Measurements from ENCODE around the gene TXNDC2.
"Not testable (repeated sequence)": the region's sequence is repeated elsewhere in the genome, so short reads cannot be mapped to it uniquely, and the experiment has no call there.

The TXNDC2 gene

GRCh38 chr18:9850309-9850708 is 35.5 kb upstream of the TXNDC2 start:
- H3K4me1 ChIP-seq (ENCODE audit: control insufficient read depth in 1 of 2, insufficient read depth in 2 of 2, low read length in 2 of 2): peaks cover 0 to 6% of the 10 kb centered on the region in 2 donors
- H3K9me3 ChIP-seq (ENCODE audit: control insufficient read depth in 1 of 2, low read length in 2 of 2): no peaks in the 10 kb centered on the region
- no peaks in the 10 kb centered on the region for H3K36me3 ChIP-seq (ENCODE audit: control insufficient read depth in 1 of 2, insufficient read depth in 2 of 2, low read length in 2 of 2)
- no peak overlapping the region for H3K4me3 ChIP-seq (ENCODE audit: low read depth in 1 of 2, low read length in 2 of 2)
- H3K27me3 ChIP-seq (ENCODE audit: low read depth, low read length): no peaks in the 10 kb centered on the region
- no peak overlapping the region for H3K27ac ChIP-seq (ENCODE audit: low read length)

- Histone ChIP-seq H3K27ac (ENCODE audit: low read length) (no peak overlapping the region), H3K9me3 (ENCODE audit: control insufficient read depth in 1 of 2, low read length in 2 of 2) (no peaks in the 10 kb centered on the region), H3K4me3 (ENCODE audit: low read depth in 1 of 2, low read length in 2 of 2) (no peak overlapping the region), H3K27me3 (ENCODE audit: low read depth, low read length) (no peaks in the 10 kb centered on the region), H3K4me1 (ENCODE audit: control insufficient read depth in 1 of 2, insufficient read depth in 2 of 2, low read length in 2 of 2) (peaks cover 0 to 12% of the 10 kb centered on the region in 2 donors), H3K36me3 (ENCODE audit: control insufficient read depth in 1 of 2, insufficient read depth in 2 of 2, low read length in 2 of 2) (no peaks in the 10 kb centered on the region)
These were observed 34.3 kb upstream of the TXNDC2 start for GRCh38 chr18:9851511-9851910.

GRCh38 chr18:9852266-9853081 is 33.3 kb upstream of the TXNDC2 start:
- H3K27ac ChIP-seq (ENCODE audit: low read length): no peak overlapping the region
- no peaks in the 10 kb centered on the region for H3K27me3 ChIP-seq (ENCODE audit: low read depth, low read length)
- H3K9me3 ChIP-seq (ENCODE audit: control insufficient read depth in 1 of 2, low read length in 2 of 2): no peaks in the 10 kb centered on the region
- peaks cover 0 to 10% of the 10 kb centered on the region in 2 donors for H3K4me1 ChIP-seq (ENCODE audit: control insufficient read depth in 1 of 2, insufficient read depth in 2 of 2, low read length in 2 of 2)
- H3K36me3 ChIP-seq (ENCODE audit: control insufficient read depth in 1 of 2, insufficient read depth in 2 of 2, low read length in 2 of 2): no peaks in the 10 kb centered on the region
- no peak overlapping the region for H3K4me3 ChIP-seq (ENCODE audit: low read depth in 1 of 2, low read length in 2 of 2)

- H3K36me3 ChIP-seq (ENCODE audit: control insufficient read depth in 1 of 2, insufficient read depth in 2 of 2, low read length in 2 of 2): peaks cover 0 to 9% of the 10 kb centered on the region in 2 donors
- H3K4me3 ChIP-seq (ENCODE audit: low read depth in 1 of 2, low read length in 2 of 2): peak overlapping the region in 1 of 2 donors; percentile 15
- no peaks in the 10 kb centered on the region for H3K27me3 ChIP-seq (ENCODE audit: low read depth, low read length)
- no peaks in the 10 kb centered on the region for H3K9me3 ChIP-seq (ENCODE audit: control insufficient read depth in 1 of 2, low read length in 2 of 2)
- H3K27ac ChIP-seq (ENCODE audit: low read length): peak overlapping the region; percentile 88
- peaks cover 0 to 10% of the 10 kb centered on the region in 2 donors for H3K4me1 ChIP-seq (ENCODE audit: control insufficient read depth in 1 of 2, insufficient read depth in 2 of 2, low read length in 2 of 2)
These were observed 30.7 kb upstream of the TXNDC2 start for GRCh38 chr18:9854801-9855676.

GRCh38 chr18:9855681-9856080 is 30.1 kb upstream of the TXNDC2 start:
- peaks cover 0 to 10% of the 10 kb centered on the region in 2 donors for H3K4me1 ChIP-seq (ENCODE audit: control insufficient read depth in 1 of 2, insufficient read depth in 2 of 2, low read length in 2 of 2)
- H3K9me3 ChIP-seq (ENCODE audit: control insufficient read depth in 1 of 2, low read length in 2 of 2): no peaks in the 10 kb centered on the region
- peaks cover 0 to 9% of the 10 kb centered on the region in 2 donors for H3K36me3 ChIP-seq (ENCODE audit: control insufficient read depth in 1 of 2, insufficient read depth in 2 of 2, low read length in 2 of 2)
- H3K4me3 ChIP-seq (ENCODE audit: low read depth in 1 of 2, low read length in 2 of 2): peak overlapping the region in 1 of 2 donors; percentile 5
- H3K27me3 ChIP-seq (ENCODE audit: low read depth, low read length): no peaks in the 10 kb centered on the region
- H3K27ac ChIP-seq (ENCODE audit: low read length): peak overlapping the region; percentile 88

GRCh38 chr18:9856092-9856491 is 29.7 kb upstream of the TXNDC2 start:
- H3K27ac ChIP-seq (ENCODE audit: low read length): peak overlapping the region; percentile 88
- no peaks in the 10 kb centered on the region for H3K27me3 ChIP-seq (ENCODE audit: low read depth, low read length)
- peaks cover 0 to 10% of the 10 kb centered on the region in 2 donors for H3K4me1 ChIP-seq (ENCODE audit: control insufficient read depth in 1 of 2, insufficient read depth in 2 of 2, low read length in 2 of 2)
- H3K9me3 ChIP-seq (ENCODE audit: control insufficient read depth in 1 of 2, low read length in 2 of 2): no peaks in the 10 kb centered on the region
- peak overlapping the region in 1 of 2 donors; percentile 5 for H3K4me3 ChIP-seq (ENCODE audit: low read depth in 1 of 2, low read length in 2 of 2)
- H3K36me3 ChIP-seq (ENCODE audit: control insufficient read depth in 1 of 2, insufficient read depth in 2 of 2, low read length in 2 of 2): peaks cover 0 to 9% of the 10 kb centered on the region in 2 donors

- H3K4me1 ChIP-seq (ENCODE audit: control insufficient read depth in 1 of 2, insufficient read depth in 2 of 2, low read length in 2 of 2): peaks cover 0 to 10% of the 10 kb centered on the region in 2 donors
- not testable (repeated sequence) for H3K27me3 ChIP-seq (ENCODE audit: low read depth, low read length); H3K27ac ChIP-seq (ENCODE audit: low read length); H3K36me3 ChIP-seq (ENCODE audit: control insufficient read depth in 1 of 2, insufficient read depth in 2 of 2, low read length in 2 of 2); H3K4me3 ChIP-seq (ENCODE audit: low read depth in 1 of 2, low read length in 2 of 2); H3K9me3 ChIP-seq (ENCODE audit: control insufficient read depth in 1 of 2, low read length in 2 of 2)
These were observed 28.2 kb upstream of the TXNDC2 start for GRCh38 chr18:9857479-9857998.

GRCh38 chr18:9858642-9859041 is 27.1 kb upstream of the TXNDC2 start:
- Histone ChIP-seq H3K27ac (ENCODE audit: low read length) (no peak overlapping the region), H3K9me3 (ENCODE audit: control insufficient read depth in 1 of 2, low read length in 2 of 2) (no peaks in the 10 kb centered on the region), H3K27me3 (ENCODE audit: low read depth, low read length) (no peaks in the 10 kb centered on the region), H3K36me3 (ENCODE audit: control insufficient read depth in 1 of 2, insufficient read depth in 2 of 2, low read length in 2 of 2) (peaks cover 0 to 9% of the 10 kb centered on the region in 2 donors), H3K4me1 (ENCODE audit: control insufficient read depth in 1 of 2, insufficient read depth in 2 of 2, low read length in 2 of 2) (peaks cover 0 to 10% of the 10 kb centered on the region in 2 donors), H3K4me3 (ENCODE audit: low read depth in 1 of 2, low read length in 2 of 2) (no peak overlapping the region)

- no peaks in the 10 kb centered on the region for H3K9me3 ChIP-seq (ENCODE audit: control insufficient read depth in 1 of 2, low read length in 2 of 2)
- H3K27ac ChIP-seq (ENCODE audit: low read length): no peak overlapping the region
- no peaks in the 10 kb centered on the region for H3K27me3 ChIP-seq (ENCODE audit: low read depth, low read length)
- no peak overlapping the region for H3K4me3 ChIP-seq (ENCODE audit: low read depth in 1 of 2, low read length in 2 of 2)
- peaks cover 0 to 9% of the 10 kb centered on the region in 2 donors for H3K36me3 ChIP-seq (ENCODE audit: control insufficient read depth in 1 of 2, insufficient read depth in 2 of 2, low read length in 2 of 2)
- H3K4me1 ChIP-seq (ENCODE audit: control insufficient read depth in 1 of 2, insufficient read depth in 2 of 2, low read length in 2 of 2): peaks cover 0 to 10% of the 10 kb centered on the region in 2 donors
These were observed 26.5 kb upstream of the TXNDC2 start for GRCh38 chr18:9859232-9859631.

GRCh38 chr18:9860682-9861081 is 25.1 kb upstream of the TXNDC2 start:
- Histone ChIP-seq H3K4me3 (ENCODE audit: low read depth in 1 of 2, low read length in 2 of 2) (no peak overlapping the region), H3K9me3 (ENCODE audit: control insufficient read depth in 1 of 2, low read length in 2 of 2) (no peaks in the 10 kb centered on the region), H3K4me1 (ENCODE audit: control insufficient read depth in 1 of 2, insufficient read depth in 2 of 2, low read length in 2 of 2) (peaks cover 0 to 9% of the 10 kb centered on the region in 2 donors), H3K36me3 (ENCODE audit: control insufficient read depth in 1 of 2, insufficient read depth in 2 of 2, low read length in 2 of 2) (peaks cover 0 to 9% of the 10 kb centered on the region in 2 donors), H3K27ac (ENCODE audit: low read length) (no peak overlapping the region), H3K27me3 (ENCODE audit: low read depth, low read length) (no peaks in the 10 kb centered on the region)

GRCh38 chr18:9861157-9861556 is 24.6 kb upstream of the TXNDC2 start:
- Histone ChIP-seq H3K4me3 (ENCODE audit: low read depth in 1 of 2, low read length in 2 of 2) (no peak overlapping the region), H3K27ac (ENCODE audit: low read length) (no peak overlapping the region), H3K27me3 (ENCODE audit: low read depth, low read length) (no peaks in the 10 kb centered on the region), H3K9me3 (ENCODE audit: control insufficient read depth in 1 of 2, low read length in 2 of 2) (no peaks in the 10 kb centered on the region), H3K36me3 (ENCODE audit: control insufficient read depth in 1 of 2, insufficient read depth in 2 of 2, low read length in 2 of 2) (peaks cover 0 to 9% of the 10 kb centered on the region in 2 donors), H3K4me1 (ENCODE audit: control insufficient read depth in 1 of 2, insufficient read depth in 2 of 2, low read length in 2 of 2) (peaks cover 0 to 5% of the 10 kb centered on the region in 2 donors)

Data from muscle layer of duodenum (tissue), 2 donors.